ENCODE measurements around the gene ATOH8. TPM values are rescaled to one million over a fixed set of nuclear protein-coding genes. Genes with fewer than 3 reads are reported as not detected.

ATOH8 gene
- total RNA-seq, 1 experiment from 2014 or later, result 0.81 TPM

DNA sequence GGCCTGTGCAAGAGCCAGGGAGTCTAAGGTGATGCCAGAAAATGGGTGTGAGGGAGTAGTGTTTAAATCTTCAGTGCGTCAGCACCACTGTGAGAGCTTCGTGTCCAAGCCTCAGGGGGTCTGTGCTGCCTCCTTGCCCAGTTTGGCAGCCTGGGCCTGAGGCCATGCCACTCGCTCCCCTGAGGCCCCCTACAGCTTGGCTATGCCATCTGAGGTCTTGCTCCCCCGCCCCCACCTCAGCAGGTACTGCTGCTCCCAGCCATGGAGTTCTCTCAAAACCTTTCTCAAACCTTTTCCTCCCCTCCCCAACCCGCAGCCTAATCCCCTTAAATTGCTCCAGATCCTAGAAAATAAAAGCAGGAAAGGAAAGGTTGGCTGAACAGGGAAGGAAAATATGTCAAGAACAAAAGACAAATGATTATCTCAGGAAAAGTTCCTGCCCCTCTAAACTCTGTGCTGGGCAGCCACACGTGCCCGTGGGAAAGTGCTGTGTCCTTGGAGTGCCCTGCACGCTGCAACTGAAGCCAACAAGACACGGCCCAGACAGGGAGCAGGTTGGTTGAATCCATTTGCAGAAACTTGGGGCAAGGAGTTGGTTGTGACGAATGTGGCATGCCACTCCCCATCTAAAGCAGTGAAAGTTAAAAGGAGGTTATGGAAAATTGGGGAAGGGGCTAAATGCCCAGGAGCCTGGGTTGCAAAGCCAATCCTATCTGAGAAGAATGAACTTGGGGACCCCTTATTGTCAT is 61.2 kb downstream of the ATOH8 start:
- no peak for DNase-seq (ENCODE audit: low spot score)
- Mint-ChIP-seq H3K36me3 (no peaks in the 10 kb centered on the region), H3K4me3 (no peak overlapping the region), H3K27ac (no peak overlapping the region), H3K9me3 (no peaks in the 10 kb centered on the region), H3K27me3 (ENCODE audit: low read depth) (peaks cover 3% of the 10 kb centered on the region; the same call in 1 of the 2 replicates), H3K4me1 (peaks cover 9% of the 10 kb centered on the region)
- ATAC-seq, result no peak
- CTCF ChIA-PET, result interaction anchor here (1.0 to 6.5 kb wide), 27 partner anchors 10 to 222 kb away, joined by 3 to 100 read pairs (median 7); partner anchors contain the start of gene ATOH8
- TF ChIP-seq ZNF416 (CRISPR knock-in tag; IDR thresholded peaks at IDR 0.05), result no peak
- TF ChIP-seq PRRX2 (CRISPR knock-in tag; IDR thresholded peaks at IDR 0.05), result no peak
- no peak for TF ChIP-seq SP1 (CRISPR knock-in tag; conservative IDR thresholded peaks at IDR 0.05)
- TF ChIP-seq ERG (CRISPR knock-in tag; IDR thresholded peaks at IDR 0.05), result no peak
- TF ChIP-seq ZNF138 (CRISPR knock-in tag; conservative IDR thresholded peaks at IDR 0.05), result no peak
- TF ChIP-seq, protein P1, sequence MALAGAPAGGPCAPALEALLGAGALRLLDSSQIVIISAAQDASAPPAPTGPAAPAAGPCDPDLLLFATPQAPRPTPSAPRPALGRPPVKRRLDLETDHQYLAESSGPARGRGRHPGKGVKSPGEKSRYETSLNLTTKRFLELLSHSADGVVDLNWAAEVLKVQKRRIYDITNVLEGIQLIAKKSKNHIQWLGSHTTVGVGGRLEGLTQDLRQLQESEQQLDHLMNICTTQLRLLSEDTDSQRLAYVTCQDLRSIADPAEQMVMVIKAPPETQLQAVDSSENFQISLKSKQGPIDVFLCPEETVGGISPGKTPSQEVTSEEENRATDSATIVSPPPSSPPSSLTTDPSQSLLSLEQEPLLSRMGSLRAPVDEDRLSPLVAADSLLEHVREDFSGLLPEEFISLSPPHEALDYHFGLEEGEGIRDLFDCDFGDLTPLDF (CRISPR knock-in tag; IDR thresholded peaks at IDR 0.05), result no peak
- no peak for TF ChIP-seq TCF7 (CRISPR knock-in tag; IDR thresholded peaks at IDR 0.05; ENCODE audit: low read depth)
- POLR2A ChIA-PET, result interaction anchor here (0.6 kb wide), 1 partner anchor 58 kb away, joined by 3 read pairs; no protein-coding TSS in a partner anchor

DNA sequence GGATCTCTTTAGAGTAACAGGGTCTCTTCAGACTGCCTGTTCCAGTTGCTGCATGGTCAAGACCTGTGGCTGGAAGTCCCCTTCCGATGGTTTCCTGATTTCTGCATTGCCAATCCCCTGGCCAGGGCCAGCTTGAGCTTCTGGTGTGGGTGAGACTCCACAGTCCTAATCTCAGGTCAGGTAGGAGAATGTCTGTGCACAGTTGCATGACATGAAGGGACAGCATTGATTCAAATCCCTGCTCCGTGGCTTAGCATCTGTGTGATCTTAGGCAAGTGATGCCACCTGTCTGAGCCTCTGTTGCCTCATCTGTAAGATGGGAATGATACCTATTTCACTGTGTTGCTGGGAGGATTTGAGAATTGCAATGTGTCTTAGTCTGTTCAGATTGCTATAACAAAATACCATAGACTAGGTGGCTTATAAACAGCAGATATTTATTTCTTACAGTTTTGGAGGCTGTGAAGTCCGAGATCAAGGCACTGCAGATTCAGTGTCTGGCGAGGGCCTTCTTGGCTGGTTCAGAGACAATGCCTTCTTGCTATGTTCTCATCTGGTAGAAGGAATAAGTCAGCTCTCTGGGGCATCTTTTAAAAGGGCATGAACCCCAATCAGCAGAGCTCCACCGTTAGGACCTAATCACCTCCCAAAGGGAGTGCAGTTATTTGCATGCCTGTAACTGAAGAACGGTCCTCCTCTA is 66.2 kb downstream of the ATOH8 start:
- no peak for TF ChIP-seq ZNF219 (CRISPR knock-in tag; IDR thresholded peaks at IDR 0.05; ENCODE audit: borderline replicate concordance)
- peaks cover 6% of the 10 kb centered on the region for H3K4me1 Mint-ChIP-seq
- CTCF ChIA-PET, result interaction anchor here (0.7 to 5.0 kb wide), 4 partner anchors 17 to 113 kb away, joined by 5 to 24 read pairs (median 7); no protein-coding TSS in a partner anchor
- no peak overlapping the region for H3K27ac Mint-ChIP-seq
- no peaks in the 10 kb centered on the region for H3K36me3 Mint-ChIP-seq
- H3K9me3 Mint-ChIP-seq, result no peaks in the 10 kb centered on the region
- peaks cover 3% of the 10 kb centered on the region; the same call in 1 of the 2 replicates for H3K27me3 Mint-ChIP-seq (ENCODE audit: low read depth)
- DNase-seq (ENCODE audit: low spot score) (no peak), ATAC-seq (no peak)
- no peak overlapping the region for H3K4me3 Mint-ChIP-seq
- POLR2A ChIA-PET, result interaction anchor here (0.6 kb wide), 2 partner anchors 406 to 841 kb away, joined by 3 read pairs; no protein-coding TSS in a partner anchor

GRCh38 chr2:85822766-85823165 is 69.0 kb downstream of the ATOH8 start:
- H3K4me3 Mint-ChIP-seq, result no peak overlapping the region
- H3K27ac Mint-ChIP-seq, result no peak overlapping the region
- no peaks in the 10 kb centered on the region for H3K36me3 Mint-ChIP-seq
- ChIA-PET CTCF (interaction anchor here (1.0 to 1.6 kb wide), 4 partner anchors 9 to 186 kb away, joined by 3 to 10 read pairs (median 3); no protein-coding TSS in a partner anchor), POLR2A (interaction anchor here (0.5 kb wide), 1 partner anchor 86 kb away, joined by 4 read pairs; no protein-coding TSS in a partner anchor)
- no peaks in the 10 kb centered on the region for H3K9me3 Mint-ChIP-seq
- DNase-seq (ENCODE audit: low spot score) (no peak), ATAC-seq (no peak)
- no peaks in the 10 kb centered on the region for H3K27me3 Mint-ChIP-seq (ENCODE audit: low read depth)
- peaks cover 9% of the 10 kb centered on the region for H3K4me1 Mint-ChIP-seq
- TF ChIP-seq, protein P2, sequence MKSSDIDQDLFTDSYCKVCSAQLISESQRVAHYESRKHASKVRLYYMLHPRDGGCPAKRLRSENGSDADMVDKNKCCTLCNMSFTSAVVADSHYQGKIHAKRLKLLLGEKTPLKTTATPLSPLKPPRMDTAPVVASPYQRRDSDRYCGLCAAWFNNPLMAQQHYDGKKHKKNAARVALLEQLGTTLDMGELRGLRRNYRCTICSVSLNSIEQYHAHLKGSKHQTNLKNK (CRISPR knock-in tag; IDR thresholded peaks at IDR 0.05), result no peak
- TF ChIP-seq HMGA2 (CRISPR knock-in tag; IDR thresholded peaks at IDR 0.05) (no peak), GABPB1 (CRISPR knock-in tag; IDR thresholded peaks at IDR 0.05) (no peak), JUN (CRISPR knock-in tag; IDR thresholded peaks at IDR 0.05) (no peak), NFE2L1 (CRISPR knock-in tag; IDR thresholded peaks at IDR 0.05) (no peak), MXD4 (CRISPR knock-in tag; IDR thresholded peaks at IDR 0.05; ENCODE audit: borderline replicate concordance) (no peak), IRF1 (CRISPR knock-in tag; IDR thresholded peaks at IDR 0.05) (no peak)
